WI38 (cell line): ENCODE results near the gene TPST1.

Experiments
- H3K4me3 ChIP-seq: 2 replicates; pipeline ENCODE4 v1.5.1; 2011; ENCODE audit warnings: low read depth, mild to moderate bottlenecking, control low read depth, low read length
- CTCF ChIP-seq: IDR thresholded peaks from 2 replicates; pipeline ENCODE4 v1.5.1; 2012; ENCODE audit warnings: low read depth, mild to moderate bottlenecking, control low read depth, low read length

TPST1 gene

DNA sequence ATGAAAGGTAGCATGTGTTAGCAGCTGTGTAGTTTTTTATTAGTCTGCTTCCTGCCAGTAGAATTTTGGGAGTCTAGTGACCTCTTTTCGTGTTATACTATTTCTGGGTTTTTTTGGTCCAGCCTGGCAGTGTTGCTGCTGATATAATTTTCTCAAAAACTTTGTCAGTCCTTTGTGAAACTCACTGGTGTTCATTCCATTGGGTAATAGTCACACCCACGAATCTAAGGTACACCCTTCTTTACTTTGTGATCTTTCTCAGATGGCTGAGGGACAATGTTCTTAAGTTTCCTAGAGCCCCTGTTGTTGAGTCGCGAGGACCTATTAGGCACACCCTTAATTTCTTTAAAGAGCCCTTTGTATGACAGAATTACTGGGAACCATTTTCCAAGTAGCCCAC lies 52.3 kb downstream of the TPST1 start:
- no peak for TF ChIP-seq CTCF
- H3K4me3 ChIP-seq: no peak overlapping the region

DNA sequence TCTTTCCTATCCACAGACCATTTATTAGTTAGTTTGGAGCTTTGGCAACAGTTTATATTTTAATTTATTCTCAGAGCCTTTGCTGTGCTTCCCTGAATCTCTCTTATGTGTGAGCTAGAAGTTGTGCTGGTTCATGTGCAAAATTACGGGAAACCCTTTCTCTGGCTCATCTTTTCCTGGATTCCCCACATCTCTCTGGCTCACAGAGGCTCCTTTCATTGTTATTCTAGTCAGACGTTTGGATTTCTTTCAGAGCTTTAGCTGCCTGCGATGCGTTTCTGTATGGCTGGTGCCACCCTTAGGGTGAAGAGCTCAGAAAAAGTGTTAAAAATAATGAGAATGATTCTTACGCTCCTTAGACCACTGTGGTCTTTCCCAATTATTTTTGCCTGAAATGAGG lies 53.3 kb downstream of the TPST1 start:
- no peak for TF ChIP-seq CTCF
- H3K4me3 ChIP-seq: no peak overlapping the region

- no peak for TF ChIP-seq CTCF
These were observed 56.8 kb downstream of the TPST1 start for GRCh38 chr7:66261941-66262340.

DNA sequence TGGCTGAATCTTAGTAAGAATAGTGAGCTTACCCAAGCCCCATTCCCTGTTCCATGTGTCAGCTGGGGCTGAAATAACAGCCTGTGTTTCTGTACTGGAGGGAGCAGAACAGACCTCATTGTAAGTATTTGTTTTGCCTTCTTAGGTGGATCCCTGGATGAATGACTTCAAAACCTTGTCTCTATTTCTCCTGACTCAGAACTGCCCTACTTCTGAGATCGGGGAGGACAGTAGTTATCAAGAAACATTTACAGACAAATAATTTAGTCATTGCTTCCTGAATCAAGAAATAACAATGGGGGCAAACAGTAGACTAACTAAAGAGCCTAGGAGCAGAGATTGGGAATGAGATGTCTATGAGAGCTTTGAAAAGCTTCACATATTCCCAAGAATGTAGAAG lies 58.8 kb downstream of the TPST1 start:
- no peak for TF ChIP-seq CTCF
- no peak overlapping the region for H3K4me3 ChIP-seq

More at GRCh38 chr7:66261941-66262340, 56.8 kb downstream of the TPST1 start:
- H3K4me3 ChIP-seq: no peak overlapping the region

- no peak for TF ChIP-seq CTCF
- H3K4me3 ChIP-seq: no peak overlapping the region
These were observed 60.4 kb downstream of the TPST1 start for GRCh38 chr7:66265566-66265965.

GRCh38 chr7:66267249-66267648 lies 62.1 kb downstream of the TPST1 start:
- no peak for TF ChIP-seq CTCF
- no peak overlapping the region for H3K4me3 ChIP-seq

DNA sequence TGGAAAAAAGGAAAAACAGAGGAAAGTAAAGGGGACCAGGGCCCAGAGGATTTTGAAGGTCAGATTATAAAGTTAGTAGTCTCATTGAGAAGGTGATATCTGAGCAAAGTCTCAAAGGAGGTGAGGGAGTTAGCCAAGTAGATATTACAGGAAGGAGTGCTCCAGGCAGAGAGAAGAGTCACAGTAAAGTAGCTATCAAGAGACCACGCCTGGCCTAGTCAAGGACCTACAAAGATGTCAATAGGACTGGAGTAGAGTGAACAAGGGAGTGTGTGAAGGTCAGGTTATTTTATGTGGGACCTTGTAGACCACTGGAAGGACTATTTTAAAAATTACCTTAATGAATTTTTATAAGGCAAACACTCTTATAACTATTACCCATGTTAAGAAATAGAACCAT lies 64.8 kb downstream of the TPST1 start:
- no peak for TF ChIP-seq CTCF
- H3K4me3 ChIP-seq: no peak overlapping the region
